Stimulated activated naive CD8-positive, alpha-beta T cell treated with anti-CD3 and anti-CD28 coated beads, Interleukin-15, Interleukin-2, amounts not matched to agents 100 U/mL and 50 U/mL, for 24 hours (primary cell): Measurements from ENCODE around the gene AARSD1.
"Not testable (repeated sequence)": the region's sequence is repeated elsewhere in the genome, so short reads cannot be mapped to it uniquely, and the experiment has no call there.

Experiments used
- ATAC-seq: fragments of 150-1000 bp; cut with Tn5 transposase; one replicate; pipeline ENCODE4 v1.10.0; 2021
- DNase-seq: peaks from one replicate; pipeline ENCODE4 v3.0.0; 2021

AARSD1 gene

DNA sequence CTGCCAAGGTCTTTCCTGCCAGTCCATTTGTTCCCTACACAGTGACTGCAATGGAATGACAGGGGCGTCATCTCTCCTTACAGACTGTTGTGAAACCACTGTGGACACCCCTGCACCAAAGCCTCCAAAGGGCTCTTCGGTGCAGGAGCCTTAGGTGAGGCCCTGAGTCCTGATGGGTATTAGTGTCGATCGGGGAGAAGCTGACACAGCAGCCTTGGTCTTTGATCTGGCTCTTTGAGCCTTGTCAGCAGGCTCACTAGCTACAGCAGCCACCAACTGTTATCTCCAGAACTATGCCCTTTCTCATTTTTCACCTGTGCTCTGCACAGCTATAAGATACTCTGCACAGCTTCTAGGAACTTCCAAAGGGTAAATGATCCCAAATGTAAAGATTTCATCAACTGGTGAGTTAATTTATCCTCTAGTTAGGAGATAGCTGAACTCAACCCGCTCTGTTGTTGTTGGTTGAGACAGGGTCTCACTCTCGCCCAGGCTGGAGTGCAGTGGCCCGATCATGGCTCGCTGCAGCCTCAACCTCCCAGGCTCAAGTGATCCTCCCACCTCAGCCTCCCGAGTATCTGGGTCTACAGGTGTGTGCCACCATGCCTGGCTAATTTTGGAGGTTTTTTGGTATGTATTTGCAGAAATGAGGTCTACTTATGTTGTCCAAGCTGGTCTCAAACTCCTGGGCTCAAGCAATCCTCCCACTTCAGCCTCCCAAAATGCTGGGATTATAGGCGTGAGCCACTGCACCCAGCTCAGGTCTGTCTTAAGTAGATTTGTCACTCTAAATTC is 44.0 kb downstream of the AARSD1 start:
- ATAC-seq (no peak), DNase-seq (no peak)

DNA sequence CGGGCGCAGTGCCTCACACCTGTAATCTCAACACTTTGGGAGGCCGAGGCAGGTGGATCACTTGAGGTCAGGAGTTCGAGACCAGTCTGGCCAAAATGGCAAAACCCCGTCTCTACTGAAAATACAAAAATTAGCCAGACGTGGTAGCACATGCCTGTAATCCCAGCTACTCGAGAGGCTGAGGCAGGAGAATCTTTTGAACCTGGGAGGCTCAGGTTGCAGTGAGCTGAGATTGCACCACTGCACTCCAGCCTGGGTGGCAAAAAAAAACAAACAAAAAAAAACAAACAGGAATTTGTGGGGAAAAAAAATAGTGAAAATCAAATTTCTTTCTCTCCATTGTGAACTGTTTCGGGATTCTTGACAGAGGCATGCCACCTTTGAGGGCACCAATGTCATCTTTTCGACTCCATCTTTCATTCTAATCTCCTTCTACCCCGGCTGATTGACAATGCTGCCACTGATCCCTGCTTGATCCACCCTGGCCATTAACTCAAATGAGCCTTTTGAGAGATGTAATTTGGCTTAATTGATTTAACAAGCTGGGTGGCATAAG is 44.7 kb downstream of the AARSD1 start:
- DNase-seq, ATAC-seq: not testable (repeated sequence)

DNA sequence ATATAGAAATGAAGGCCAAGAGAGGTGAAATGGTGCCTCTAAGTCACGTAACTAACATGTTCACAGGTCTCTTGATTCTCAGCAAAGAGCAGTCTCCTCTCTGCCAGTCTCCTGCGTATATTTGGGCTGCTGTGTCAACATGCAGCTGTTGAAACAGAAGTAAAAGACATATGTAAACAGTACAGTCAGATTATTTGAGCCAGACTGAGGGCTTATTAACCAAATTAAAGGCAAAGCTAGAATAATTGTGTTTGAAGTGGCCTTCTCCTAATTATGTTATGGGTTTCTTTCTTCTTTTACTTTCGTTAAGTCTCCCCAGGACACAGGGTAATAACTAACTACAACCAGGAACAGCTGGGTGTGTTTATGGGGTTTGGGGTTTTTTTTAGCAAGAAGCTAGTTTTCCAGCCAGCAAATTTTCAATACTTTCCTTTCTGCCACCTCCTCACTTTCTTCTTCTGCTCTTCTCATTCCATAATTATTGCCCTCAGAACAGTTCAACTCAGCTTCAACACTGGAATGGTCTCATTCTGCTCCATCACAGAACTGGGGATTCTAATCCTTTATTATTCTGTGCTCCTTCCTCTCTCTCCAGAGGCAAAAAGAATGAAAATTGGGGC is 45.2 kb downstream of the AARSD1 start:
- no peak for ATAC-seq

GRCh38 chr17:42917236-42917603 is 47.0 kb downstream of the AARSD1 start:
- ATAC-seq (no peak), DNase-seq (no peak)

More for the DNA sequence above, 45.2 kb downstream of the AARSD1 start:
- no peak for DNase-seq

DNA sequence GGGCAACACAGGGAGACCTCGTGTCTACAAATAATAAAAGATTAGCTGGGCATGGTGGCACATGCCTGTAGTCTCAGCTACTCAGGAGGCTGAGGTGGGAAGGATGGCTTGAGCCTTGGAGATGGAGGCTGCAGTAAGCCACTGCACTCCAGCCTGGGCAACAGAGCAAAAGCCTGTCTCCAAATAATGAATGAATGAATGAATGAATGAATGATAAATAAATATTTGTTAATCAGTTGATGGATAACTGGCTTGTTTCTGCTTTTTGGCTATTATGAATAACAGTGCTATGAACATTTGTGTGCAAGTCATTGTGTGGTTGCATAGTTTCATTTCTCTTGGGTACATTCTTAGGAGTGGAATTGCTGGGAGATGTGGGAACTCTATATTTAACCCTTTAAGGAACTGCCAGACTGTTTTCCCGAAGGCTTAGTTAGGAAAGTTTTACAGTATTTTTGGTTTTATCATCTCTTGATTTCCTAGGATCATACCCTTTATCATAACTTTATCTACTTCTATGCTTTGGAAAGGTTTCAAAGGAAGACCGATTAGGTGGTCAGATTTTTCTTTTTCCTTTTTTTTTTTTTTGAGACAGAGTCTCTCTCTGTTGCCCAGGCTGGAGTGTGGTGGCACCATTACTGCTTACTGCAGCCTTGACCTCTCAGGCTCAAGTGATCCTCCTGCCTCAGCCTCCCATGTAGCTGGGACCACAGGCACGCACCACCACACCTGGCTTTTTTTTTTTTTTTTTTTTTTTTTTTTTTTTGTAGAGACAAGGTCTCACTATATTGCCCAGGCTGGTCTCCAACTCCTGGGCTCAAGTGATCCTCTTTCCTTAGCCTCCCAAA is 47.6 kb downstream of the AARSD1 start:
- not testable (repeated sequence) for ATAC-seq, DNase-seq

DNA sequence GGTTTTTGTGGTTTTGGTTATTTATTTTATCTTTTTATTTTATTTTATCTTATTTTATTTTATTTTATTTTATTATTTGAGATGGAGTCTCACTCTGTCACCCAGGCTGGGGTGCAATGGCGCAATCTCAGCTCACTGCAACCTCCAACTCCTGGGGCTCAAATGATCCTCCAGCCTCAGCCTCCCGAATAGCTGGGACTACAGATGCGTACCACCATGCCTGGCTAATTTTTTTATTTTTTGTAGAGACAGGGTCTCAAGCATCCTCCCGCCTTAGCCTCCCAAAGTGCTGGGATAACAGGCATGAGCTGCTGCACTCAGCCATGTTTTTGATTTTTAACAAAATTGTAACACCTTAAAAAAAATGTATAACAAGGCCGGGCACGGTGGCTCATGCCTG is 49.0 kb downstream of the AARSD1 start:
- DNase-seq, ATAC-seq: not testable (repeated sequence)

DNA sequence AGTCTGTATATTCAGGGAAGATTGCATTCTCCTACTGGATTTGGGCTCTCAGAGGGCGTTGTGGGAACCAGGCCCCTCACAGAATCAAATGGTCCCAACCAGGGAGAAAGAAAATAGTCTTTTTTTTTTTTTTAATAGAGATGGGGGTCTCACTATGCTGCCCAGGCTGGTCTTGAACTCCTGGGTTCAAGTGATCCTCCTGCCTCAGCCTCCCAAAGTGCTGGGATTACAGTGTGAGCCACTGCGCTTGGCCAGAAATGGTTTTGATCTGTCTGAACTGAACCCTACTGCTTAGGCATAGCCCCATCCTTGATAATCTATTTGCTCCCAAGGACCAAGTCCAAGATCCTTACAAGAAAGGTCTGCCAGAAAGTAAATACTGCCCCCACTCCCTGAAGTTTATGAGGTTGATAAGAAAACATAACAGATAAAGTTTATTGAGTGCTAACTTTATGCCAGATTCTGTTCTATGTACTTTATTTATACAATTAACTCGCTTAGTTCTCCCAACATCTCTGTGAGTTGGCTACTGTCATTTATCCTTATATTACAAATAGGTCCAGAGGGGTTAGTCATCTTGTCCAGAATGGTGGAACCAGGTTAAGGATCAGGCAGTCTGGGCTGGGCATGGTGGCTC is 50.2 kb downstream of the AARSD1 start:
- ATAC-seq (no peak), DNase-seq (no peak)

DNA sequence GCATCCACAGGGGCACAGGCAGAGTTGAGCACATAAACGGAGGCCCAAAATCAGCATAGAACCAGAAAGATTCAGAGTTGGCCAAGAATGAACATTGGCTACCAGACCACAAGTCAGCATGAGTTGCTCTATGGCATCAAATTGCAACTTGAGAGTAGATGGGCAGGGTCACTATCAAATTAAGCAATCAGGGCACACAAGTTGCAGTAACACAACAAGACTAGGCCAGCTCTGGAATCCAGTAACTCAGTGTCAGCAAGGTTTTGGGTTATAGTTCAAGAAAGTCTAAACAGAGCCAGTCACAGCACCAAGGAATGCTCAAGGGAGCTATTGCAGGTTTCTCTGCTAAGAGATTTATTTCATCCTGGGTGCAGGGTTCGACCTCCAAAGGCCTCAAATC is 50.7 kb downstream of the AARSD1 start:
- DNase-seq, result no peak
- no peak for ATAC-seq

DNA sequence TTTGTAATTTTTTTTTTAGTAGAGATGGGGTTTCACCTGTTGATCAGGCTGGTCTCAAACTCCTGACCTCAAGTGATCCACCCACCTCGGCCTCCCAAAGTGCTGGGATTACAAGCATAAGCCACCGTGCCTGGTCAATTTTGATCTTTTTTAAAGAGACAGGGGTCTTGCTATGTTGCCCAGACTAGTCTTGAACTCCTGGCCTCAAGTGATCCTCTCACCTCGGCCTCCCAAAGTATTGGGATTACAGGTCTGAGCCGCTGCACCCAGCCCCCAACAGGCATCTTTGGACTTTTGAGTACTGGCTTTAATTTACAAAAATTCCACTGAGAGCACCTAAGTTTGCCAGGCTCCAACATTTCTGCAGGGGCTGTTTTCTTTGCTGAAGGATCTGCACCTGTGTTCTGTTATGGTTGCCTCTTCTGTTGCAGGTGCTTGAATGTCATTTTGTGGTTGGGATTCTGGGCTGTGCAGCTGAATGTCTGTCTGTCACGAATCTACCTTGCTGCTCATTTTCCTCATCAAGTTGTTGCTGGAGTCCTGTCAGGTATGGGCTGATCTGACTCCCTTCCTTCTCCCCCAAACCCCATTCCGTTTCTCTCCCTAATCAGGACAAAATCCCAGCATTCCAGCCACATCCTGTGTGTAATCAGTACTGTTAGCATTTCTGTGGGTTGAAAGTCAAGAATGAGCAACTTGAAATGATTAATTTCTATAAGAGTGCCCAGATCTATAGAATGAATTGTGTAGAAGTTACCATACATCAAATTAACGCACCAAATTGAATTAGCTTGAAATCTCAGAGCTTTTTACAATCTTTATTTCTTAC is 55.2 kb downstream of the AARSD1 start:
- DNase-seq (no peak), ATAC-seq (no peak)

DNA sequence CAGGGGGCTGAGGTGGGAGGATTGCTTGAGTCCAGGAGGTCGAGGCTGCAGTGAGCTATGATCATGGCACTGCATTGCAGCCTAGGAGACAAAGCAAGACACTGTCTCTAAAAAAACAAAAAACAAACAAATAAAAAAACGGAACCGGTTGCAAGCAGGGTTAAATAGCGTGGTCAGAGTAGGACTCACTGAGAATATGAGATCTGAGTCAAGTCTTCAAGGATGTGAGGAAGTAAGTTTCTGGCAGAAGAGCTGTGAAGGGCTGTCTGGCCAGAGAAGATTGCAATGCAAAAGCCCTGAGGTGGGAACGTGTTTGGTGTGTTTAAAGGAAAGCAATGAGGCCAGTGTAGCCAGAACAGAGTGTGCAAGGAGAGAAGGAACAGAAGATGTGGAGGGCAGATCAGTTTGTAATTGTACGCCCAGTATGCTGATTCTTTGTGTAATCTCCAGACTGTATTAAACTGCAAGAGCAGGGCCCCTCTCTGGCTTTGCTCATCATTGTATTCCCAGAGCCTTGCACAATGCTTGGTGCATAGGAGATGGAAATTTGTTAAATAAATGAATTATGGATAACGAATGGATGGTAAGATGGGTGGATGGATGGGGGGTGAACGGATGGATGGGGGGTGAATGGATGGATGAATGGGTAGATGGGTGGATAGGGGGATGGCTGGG is 57.3 kb downstream of the AARSD1 start:
- ATAC-seq (no peak), DNase-seq (no peak)

GRCh38 chr17:42904110-42904469 is 60.2 kb downstream of the AARSD1 start:
- ATAC-seq (no peak), DNase-seq (no peak)

- ATAC-seq, result no peak
- DNase-seq, result no peak
Measured at GRCh38 chr17:42901535-42902229, 62.6 kb downstream of the AARSD1 start.
